GM23248 (cell line): ENCODE results near the gene SCN3B. TPM values are rescaled to one million over a fixed set of nuclear protein-coding genes. Genes with fewer than 3 reads are reported as not detected.

Experiments
- DNase-seq: peaks from one replicate; pipeline ENCODE4 v3.0.0-alpha.2; 2015
- H2AFZ ChIP-seq: fragments of 200-600 bp; sonication (generic); 2 replicates; pipeline ENCODE4 v1.6.1; 2016; ENCODE audit warnings: antibody characterized with exemption
- H3F3A ChIP-seq: fragments of 200-600 bp; sonication (generic); 2 replicates; pipeline ENCODE4 v1.6.1; 2016; ENCODE audit warnings: mild to moderate bottlenecking, antibody characterized with exemption, mixed run types; ENCODE audit not compliant: insufficient read depth
- H3K27ac ChIP-seq: fragments of 200-600 bp; sonication (generic); 2 replicates; pipeline ENCODE4 v1.5.1; 2016; ENCODE audit warnings: mild to moderate bottlenecking
- H3K27me3 ChIP-seq: fragments of 200-600 bp; sonication (generic); replicated peaks from 2 replicates; pipeline ENCODE4 v1.6.1; 2016; ENCODE audit warnings: mild to moderate bottlenecking; ENCODE audit not compliant: insufficient read depth
- H3K36me3 ChIP-seq: fragments of 200-600 bp; sonication (generic); 2 replicates; pipeline ENCODE4 v1.6.1; 2016; ENCODE audit warnings: low read depth, mild to moderate bottlenecking
- H3K4me1 ChIP-seq: fragments of 200-600 bp; sonication (generic); 2 replicates; pipeline ENCODE4 v1.6.1; 2016; ENCODE audit warnings: mild to moderate bottlenecking; ENCODE audit not compliant: insufficient read depth
- H3K4me2 ChIP-seq: fragments of 200-600 bp; sonication (generic); one replicate; pipeline ENCODE4 v1.6.1; 2016; ENCODE audit warnings: mild to moderate bottlenecking; ENCODE audit not compliant: unreplicated experiment
- H3K4me3 ChIP-seq: fragments of 200-600 bp; sonication (generic); 2 replicates; pipeline ENCODE4 v1.5.1; 2016; ENCODE audit warnings: mild to moderate bottlenecking
- H3K79me2 ChIP-seq: fragments of 200-600 bp; sonication (generic); 2 replicates; pipeline ENCODE4 v1.6.1; 2016; ENCODE audit warnings: mild to moderate bottlenecking; ENCODE audit not compliant: insufficient read depth
- H3K9ac ChIP-seq: fragments of 200-600 bp; sonication (generic); 2 replicates; pipeline ENCODE4 v1.6.1; 2016; ENCODE audit warnings: mild to moderate bottlenecking
- H3K9me2 ChIP-seq: fragments of 200-600 bp; sonication (generic); 2 replicates; pipeline ENCODE4 v1.6.1; 2016; ENCODE audit warnings: mixed run types, mild to moderate bottlenecking, moderate library complexity; ENCODE audit not compliant: insufficient read depth
- H3K9me3 ChIP-seq: fragments of 200-600 bp; sonication (generic); one replicate; pipeline ENCODE4 v1.6.1; 2017; ENCODE audit warnings: low read depth
- H4K20me1 ChIP-seq: fragments of 200-600 bp; sonication (generic); 2 replicates; pipeline ENCODE4 v1.6.0; 2016; ENCODE audit not compliant: insufficient read depth
- EZH2 ChIP-seq: fragments of 200-600 bp; sonication (generic); IDR thresholded peaks from 2 replicates; pipeline ENCODE4 v1.6.1; 2018; ENCODE audit warnings: antibody characterized with exemption, mild to moderate bottlenecking; ENCODE audit not compliant: insufficient read depth, poor library complexity, severe bottlenecking
- EZH2phosphoT487 ChIP-seq: fragments of 200-600 bp; sonication (generic); IDR thresholded peaks from 2 replicates; pipeline ENCODE4 v1.6.1; 2018; ENCODE audit warnings: antibody characterized with exemption, moderate library complexity, mild to moderate bottlenecking, low read depth; ENCODE audit not compliant: insufficient read depth
- WGBS, 2 experiments: methylation state at CpG; one replicate each; pipeline ENCODE4 v1.1.6; 2015 to 2017; ENCODE audit warnings: low lambda C conversion rate in 2 of 2, low coverage in 1 of 2; ENCODE audit errors: missing lambda C conversion rate in 2 of 2; 5-methylcytosine and 5-hydroxymethylcytosine counted together
- in situ Hi-C: fragments of 300-500 bp; cut with MboI; formaldehyde crosslinking; loops from 2 replicates; pipeline ENCODE4 v1.15.0; 2020
- polyA plus RNA-seq: library from polyadenylated mRNA; unstranded; fragments of >200 nt; fragmentation: Nextera tagmentation; extraction: Ambion mirVana; gene quantifications from 2 replicates; pipeline ENCODE4 v1.2.1, GENCODE V29; 2016
- total RNA-seq: library from RNA; depleted of rRNA; stranded (reverse); fragments of >200 nt; shearing (Covaris generic); gene quantifications from 2 replicates; pipeline ENCODE4 v1.2.3, GENCODE V29; 2014

Gene SCN3B
- total and polyA plus RNA-seq, 2 experiments from 2014 or later: 0.33 TPM; not detected in 1

DNA sequence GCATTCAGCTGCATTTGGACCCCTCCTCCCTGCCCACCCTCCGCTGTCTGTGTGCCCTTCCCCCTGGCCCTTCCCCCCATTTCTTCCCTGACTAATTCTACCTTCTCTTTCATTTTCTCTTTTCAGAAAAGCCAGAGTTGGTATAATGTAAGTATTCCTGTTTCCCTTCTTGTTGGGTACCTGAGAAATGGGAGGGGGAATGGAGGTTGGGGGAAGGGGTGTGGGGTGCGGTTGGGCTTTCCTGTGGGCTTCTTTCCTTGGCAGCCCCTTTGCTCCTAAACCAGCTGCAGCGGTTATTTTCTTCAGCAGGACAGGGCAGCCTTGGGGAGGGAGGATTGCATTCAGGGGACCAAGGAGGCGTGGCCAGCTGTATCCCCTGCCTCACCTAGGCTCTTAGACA, 70.2 kb downstream of the SCN3B start:
- H4K20me1 ChIP-seq: no peaks in the 10 kb centered on the region
- no peaks in the 10 kb centered on the region for H3K79me2 ChIP-seq
- no peaks in the 10 kb centered on the region for H3K9me2 ChIP-seq
- in situ Hi-C loops: no loop called here
- H3K4me3 ChIP-seq: no peak overlapping the region
- H3F3A ChIP-seq: no peaks in the 10 kb centered on the region
- no peak overlapping the region for H3K27ac ChIP-seq
- H3K9me3 ChIP-seq: no peaks in the 10 kb centered on the region
- no peak overlapping the region for H3K9ac ChIP-seq
- DNase-seq: peak; percentile 16
- H3K36me3 ChIP-seq: no peaks in the 10 kb centered on the region
- H3K4me1 ChIP-seq: no peaks in the 10 kb centered on the region
- H2AFZ ChIP-seq: no peak overlapping the region
- TF ChIP-seq EZH2 (no peak), EZH2phosphoT487 (no peak)
- 91 to 96% methylated on average over 2 to 4 of the region's 4 CpGs for WGBS, 2 experiments
- H3K27me3 ChIP-seq: no peaks in the 10 kb centered on the region
- no peak overlapping the region for H3K4me2 ChIP-seq

DNA sequence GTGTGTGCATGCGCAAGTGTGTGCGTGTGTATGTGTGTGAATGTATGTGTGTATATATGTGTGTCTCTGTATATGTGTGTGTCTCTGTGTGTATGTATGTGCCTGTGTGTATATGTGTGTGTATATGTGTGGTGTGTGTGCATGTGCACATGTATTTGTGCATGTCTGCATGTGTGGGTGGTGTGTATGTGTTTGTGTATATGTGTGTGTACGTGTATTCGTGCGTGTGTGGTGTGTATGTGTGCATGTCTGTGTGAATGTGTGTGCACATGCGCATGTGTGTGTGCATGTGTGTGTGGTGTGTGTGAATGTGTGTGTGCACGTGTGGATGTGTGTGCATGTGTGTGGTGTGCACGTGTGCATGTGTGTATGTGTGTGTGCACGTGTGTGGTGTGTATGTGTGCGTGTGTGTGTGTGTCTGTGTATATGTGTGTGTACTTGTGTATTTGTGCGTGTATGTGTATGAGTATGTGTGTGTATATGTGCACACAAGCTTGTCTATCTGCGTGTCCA, 71.4 kb downstream of the SCN3B start:
- in situ Hi-C loops: no loop called here

DNA sequence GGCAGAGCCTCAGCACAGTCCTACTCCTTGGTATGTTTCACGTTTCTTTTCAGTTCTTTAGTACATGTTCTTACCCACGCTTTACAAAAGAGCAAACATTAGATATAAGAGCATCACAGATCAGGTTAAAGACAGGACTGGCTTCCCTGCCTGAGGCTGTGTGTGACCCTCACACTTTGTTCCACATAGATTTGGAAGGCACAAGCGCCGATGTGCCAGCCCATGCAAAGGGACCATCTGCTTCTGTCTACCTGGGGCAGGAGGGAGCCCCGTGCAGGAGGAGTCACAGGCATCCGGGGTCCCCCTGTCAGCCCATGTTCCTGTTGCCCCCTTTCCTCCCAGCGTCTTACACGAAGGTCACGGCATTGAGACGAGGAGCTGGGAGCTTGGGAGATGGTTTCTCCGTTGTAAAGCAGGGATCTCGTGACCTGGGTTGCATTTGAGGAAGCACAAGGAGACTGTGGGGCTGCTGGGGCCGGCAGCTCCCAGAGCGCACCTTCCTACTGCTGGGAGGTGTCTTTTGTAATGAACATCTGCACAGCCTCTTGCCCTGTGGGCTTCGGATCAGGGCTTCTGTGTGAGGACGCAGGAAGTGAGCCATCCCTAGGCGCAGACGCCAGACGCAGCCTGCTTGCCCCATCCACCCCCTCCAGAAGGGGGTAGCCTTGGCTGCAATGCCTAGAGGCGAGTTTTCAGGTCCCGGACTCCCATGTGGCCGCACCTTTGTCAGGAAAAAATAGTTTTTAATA, 72.6 kb downstream of the SCN3B start:
- no peaks in the 10 kb centered on the region for H3K9me3 ChIP-seq
- TF ChIP-seq EZH2phosphoT487 (no peak), EZH2 (no peak)
- H3K27ac ChIP-seq: no peak overlapping the region
- H3K79me2 ChIP-seq: no peaks in the 10 kb centered on the region
- H4K20me1 ChIP-seq: no peaks in the 10 kb centered on the region
- H3K27me3 ChIP-seq: no peaks in the 10 kb centered on the region
- no peak overlapping the region for H3K9ac ChIP-seq
- H3K36me3 ChIP-seq: no peaks in the 10 kb centered on the region
- in situ Hi-C loops: no loop called here
- DNase-seq: no peak
- H3F3A ChIP-seq: no peaks in the 10 kb centered on the region
- no peaks in the 10 kb centered on the region for H3K9me2 ChIP-seq
- peaks cover under 1% of the 10 kb centered on the region for H3K4me1 ChIP-seq
- WGBS, 2 experiments: 86 to 89% methylated on average over 22 of the region's 22 CpGs
- H3K4me3 ChIP-seq: no peak overlapping the region
- H2AFZ ChIP-seq: no peak overlapping the region
- no peak overlapping the region for H3K4me2 ChIP-seq

More for the DNA sequence above, 71.4 kb downstream of the SCN3B start:
- H3K36me3 ChIP-seq: no peaks in the 10 kb centered on the region
- H3K9ac ChIP-seq: no peak overlapping the region
- H3K4me1 ChIP-seq: no peaks in the 10 kb centered on the region
- TF ChIP-seq EZH2phosphoT487 (no peak), EZH2 (no peak)
- H3K4me2 ChIP-seq: no peak overlapping the region
- H3K9me2 ChIP-seq: no peaks in the 10 kb centered on the region
- DNase-seq: no peak
- no peak overlapping the region for H3K4me3 ChIP-seq
- H3K79me2 ChIP-seq: no peaks in the 10 kb centered on the region
- WGBS, 2 experiments: 92 to 97% methylated on average over 9 to 12 of the region's 12 CpGs
- H2AFZ ChIP-seq: no peak overlapping the region
- no peak overlapping the region for H3K27ac ChIP-seq
- no peaks in the 10 kb centered on the region for H3K9me3 ChIP-seq
- no peaks in the 10 kb centered on the region for H3F3A ChIP-seq
- no peaks in the 10 kb centered on the region for H3K27me3 ChIP-seq
- no peaks in the 10 kb centered on the region for H4K20me1 ChIP-seq

DNA sequence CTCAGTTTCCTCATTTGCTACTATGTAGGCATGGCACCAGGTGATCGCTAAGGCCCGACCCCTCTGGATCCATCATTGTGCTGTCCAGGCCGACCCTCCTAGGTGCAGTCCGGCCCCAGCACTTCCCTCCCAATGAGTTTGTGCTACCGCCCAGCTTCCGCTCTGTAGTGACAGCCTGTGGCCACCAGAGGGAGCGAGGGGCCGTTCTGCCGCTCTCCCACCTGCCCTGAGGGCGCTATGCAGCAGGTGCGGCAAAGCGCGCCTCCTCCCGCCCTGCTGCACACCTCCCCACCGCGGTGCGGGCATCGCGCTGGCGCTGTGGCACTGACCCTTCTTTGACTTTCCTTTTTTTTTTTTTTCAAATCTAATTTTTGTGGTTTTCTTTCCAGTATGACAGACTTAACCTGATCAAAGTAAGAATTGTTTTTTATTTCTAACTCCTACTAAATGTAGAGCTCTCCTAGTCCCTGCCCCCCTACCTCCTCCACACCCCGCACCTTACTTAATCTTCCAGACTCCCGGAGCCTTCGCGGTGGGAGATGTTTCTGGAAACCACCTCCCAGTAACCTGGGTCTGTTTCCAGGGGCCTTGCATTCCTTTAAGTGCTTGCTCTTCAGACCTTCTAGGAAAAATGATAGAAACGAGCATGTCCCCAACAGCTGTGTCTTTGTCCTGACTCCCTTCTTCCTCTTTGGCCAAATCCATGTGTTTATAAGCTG, 73.7 kb downstream of the SCN3B start:
- no peaks in the 10 kb centered on the region for H3K9me2 ChIP-seq
- H3F3A ChIP-seq: no peaks in the 10 kb centered on the region
- no peak for TF ChIP-seq EZH2
- no peak for TF ChIP-seq EZH2phosphoT487
- no peak overlapping the region for H3K4me3 ChIP-seq
- H2AFZ ChIP-seq: no peak overlapping the region
- no peaks in the 10 kb centered on the region for H3K36me3 ChIP-seq
- H3K9ac ChIP-seq: no peak overlapping the region
- H3K79me2 ChIP-seq: peaks cover 5% of the 10 kb centered on the region; the same call in 1 of the 2 replicates
- no peak overlapping the region for H3K27ac ChIP-seq
- no peaks in the 10 kb centered on the region for H3K9me3 ChIP-seq
- in situ Hi-C loops: no loop called here
- peaks cover 6% of the 10 kb centered on the region for H3K4me1 ChIP-seq
- peak; percentile 68 for DNase-seq
- no peak overlapping the region for H3K4me2 ChIP-seq
- no peaks in the 10 kb centered on the region for H3K27me3 ChIP-seq
- WGBS, 2 experiments: 15 to 17% methylated on average over 25 of the region's 25 CpGs
- no peaks in the 10 kb centered on the region for H4K20me1 ChIP-seq
